Activated CD8-positive, alpha-beta T cell treated with anti-CD3 and anti-CD28 coated beads, Interleukin-2, amount 10 ng/mL, durations not matched to agents 7 days and 5 days (primary cell): ENCODE results near the gene PRRX1. TPM values are rescaled to one million over a fixed set of nuclear protein-coding genes. Genes with fewer than 3 reads are reported as not detected.

Experiments used
- ATAC-seq: fragments of 150-1000 bp; cut with Tn5 transposase; one replicate; pipeline ENCODE4 v1.10.0; 2021; ENCODE audit warnings: moderate library complexity
- CTCF ChIA-PET: fragments of 350-600 bp; sonication (Branson Sonifier 250); formaldehyde crosslinking; loops from one replicate; lab custom pipeline; 2021; ENCODE audit warnings: antibody characterized with exemption; lab: Charles Lee
- POLR2A ChIA-PET: fragments of 350-600 bp; sonication (Branson Sonifier 250); formaldehyde crosslinking; loops from one replicate; lab custom pipeline; 2021; ENCODE audit warnings: antibody characterized with exemption; lab: Charles Lee
- DNase-seq: peaks from one replicate; pipeline ENCODE4 v3.0.0-alpha.2; 2020
- H3K27ac Mint-ChIP-seq: one replicate; pipeline ENCODE4 v1.8.0; 2021; ENCODE audit warnings: mild to moderate bottlenecking, mixed read lengths
- H3K27me3 Mint-ChIP-seq: one replicate; pipeline ENCODE4 v1.8.0; 2021; ENCODE audit warnings: low read depth, mixed read lengths
- H3K36me3 Mint-ChIP-seq: one replicate; pipeline ENCODE4 v1.8.0; 2021; ENCODE audit warnings: low read depth, mixed read lengths
- H3K4me1 Mint-ChIP-seq: one replicate; pipeline ENCODE4 v1.8.0; 2021; ENCODE audit warnings: low read depth, mixed read lengths
- H3K4me3 Mint-ChIP-seq: one replicate; pipeline ENCODE4 v1.8.0; 2021; ENCODE audit warnings: mild to moderate bottlenecking, mixed read lengths
- H3K9me3 Mint-ChIP-seq: one replicate; pipeline ENCODE4 v1.8.0; 2022; ENCODE audit warnings: mixed read lengths; ENCODE audit not compliant: insufficient read depth
- total RNA-seq, 2 experiments: library from RNA; stranded (reverse); gene quantifications; one replicate each; pipeline ENCODE4 v1.2.3, GENCODE V29; 2021

PRRX1 gene
- total RNA-seq, 2 experiments from 2014 or later, result not detected

GRCh38 chr1:170711682-170712081 lies 47.8 kb downstream of the PRRX1 start:
- Mint-ChIP-seq H3K36me3 (no peaks in the 10 kb centered on the region), H3K27me3 (no peaks in the 10 kb centered on the region), H3K27ac (no peak overlapping the region), H3K4me1 (no peaks in the 10 kb centered on the region), H3K4me3 (no peak overlapping the region), H3K9me3 (no peaks in the 10 kb centered on the region)
- POLR2A ChIA-PET, result no interaction called here
- DNase-seq (no peak), ATAC-seq (no peak)
- CTCF ChIA-PET, result interaction anchor here (0.8 kb wide), 1 partner anchor 22 kb away, joined by 3 read pairs; no protein-coding TSS in a partner anchor

GRCh38 chr1:170714163-170714562 lies 50.2 kb downstream of the PRRX1 start:
- Mint-ChIP-seq H3K4me3 (no peak overlapping the region), H3K4me1 (no peaks in the 10 kb centered on the region), H3K36me3 (no peaks in the 10 kb centered on the region), H3K27ac (no peak overlapping the region), H3K27me3 (no peaks in the 10 kb centered on the region), H3K9me3 (no peaks in the 10 kb centered on the region)
- CTCF ChIA-PET, result no interaction called here
- POLR2A ChIA-PET, result no interaction called here
- DNase-seq, result no peak
- ATAC-seq, result no peak

GRCh38 chr1:170714938-170715337 lies 51.0 kb downstream of the PRRX1 start:
- Mint-ChIP-seq H3K9me3 (no peaks in the 10 kb centered on the region), H3K4me3 (no peak overlapping the region), H3K27ac (no peak overlapping the region), H3K4me1 (no peaks in the 10 kb centered on the region), H3K27me3 (no peaks in the 10 kb centered on the region), H3K36me3 (no peaks in the 10 kb centered on the region)
- DNase-seq (no peak), ATAC-seq (no peak)
- ChIA-PET POLR2A (no interaction called here), CTCF (no interaction called here)

- ChIA-PET CTCF (no interaction called here), POLR2A (no interaction called here)
- H3K27ac Mint-ChIP-seq, result no peak overlapping the region
- H3K9me3 Mint-ChIP-seq, result no peaks in the 10 kb centered on the region
- H3K36me3 Mint-ChIP-seq, result no peaks in the 10 kb centered on the region
- no peaks in the 10 kb centered on the region for H3K27me3 Mint-ChIP-seq
- no peak for DNase-seq
- no peak for ATAC-seq
- H3K4me1 Mint-ChIP-seq, result no peaks in the 10 kb centered on the region
- H3K4me3 Mint-ChIP-seq, result no peak overlapping the region
These were observed 53.0 kb downstream of the PRRX1 start for GRCh38 chr1:170716835-170717429.

- Mint-ChIP-seq H3K27me3 (no peaks in the 10 kb centered on the region), H3K4me3 (no peak overlapping the region), H3K9me3 (no peaks in the 10 kb centered on the region), H3K36me3 (no peaks in the 10 kb centered on the region), H3K27ac (no peak overlapping the region), H3K4me1 (no peaks in the 10 kb centered on the region)
- DNase-seq, result no peak
- ATAC-seq, result no peak
- CTCF ChIA-PET, result no interaction called here
- POLR2A ChIA-PET, result no interaction called here
These were observed 56.7 kb downstream of the PRRX1 start for GRCh38 chr1:170720661-170721060.

GRCh38 chr1:170721621-170722020 lies 57.7 kb downstream of the PRRX1 start:
- H3K36me3 Mint-ChIP-seq, result no peaks in the 10 kb centered on the region
- CTCF ChIA-PET, result no interaction called here
- DNase-seq (no peak), ATAC-seq (no peak)
- H3K4me3 Mint-ChIP-seq, result no peak overlapping the region
- no peaks in the 10 kb centered on the region for H3K4me1 Mint-ChIP-seq
- POLR2A ChIA-PET, result no interaction called here
- no peak overlapping the region for H3K27ac Mint-ChIP-seq
- H3K9me3 Mint-ChIP-seq, result no peaks in the 10 kb centered on the region
- H3K27me3 Mint-ChIP-seq, result no peaks in the 10 kb centered on the region

- no peak overlapping the region for H3K4me3 Mint-ChIP-seq
- ATAC-seq, result no peak
- no peaks in the 10 kb centered on the region for H3K4me1 Mint-ChIP-seq
- ChIA-PET CTCF (interaction anchor here (2.1 kb wide), 1 partner anchor 34 kb away, joined by 6 read pairs; no protein-coding TSS in a partner anchor), POLR2A (no interaction called here)
- no peaks in the 10 kb centered on the region for H3K27me3 Mint-ChIP-seq
- no peaks in the 10 kb centered on the region for H3K9me3 Mint-ChIP-seq
- DNase-seq, result no peak
- no peaks in the 10 kb centered on the region for H3K36me3 Mint-ChIP-seq
- no peak overlapping the region for H3K27ac Mint-ChIP-seq
These were observed 59.6 kb downstream of the PRRX1 start for GRCh38 chr1:170723518-170723917.

GRCh38 chr1:170725326-170725725 lies 61.4 kb downstream of the PRRX1 start:
- DNase-seq, result no peak
- H3K27me3 Mint-ChIP-seq, result no peaks in the 10 kb centered on the region
- ChIA-PET POLR2A (no interaction called here), CTCF (interaction anchor here (2.1 kb wide), 1 partner anchor 36 kb away, joined by 6 read pairs; no protein-coding TSS in a partner anchor)
- H3K4me1 Mint-ChIP-seq, result no peaks in the 10 kb centered on the region
- H3K27ac Mint-ChIP-seq, result no peak overlapping the region
- H3K4me3 Mint-ChIP-seq, result no peak overlapping the region
- no peak for ATAC-seq
- H3K36me3 Mint-ChIP-seq, result no peaks in the 10 kb centered on the region
- no peaks in the 10 kb centered on the region for H3K9me3 Mint-ChIP-seq

- Mint-ChIP-seq H3K9me3 (no peaks in the 10 kb centered on the region), H3K36me3 (no peaks in the 10 kb centered on the region)
- no peak for ATAC-seq
These were observed 64.0 kb downstream of the PRRX1 start for GRCh38 chr1:170727963-170728362.

GRCh38 chr1:170729225-170730002 lies 65.5 kb downstream of the PRRX1 start:
- Mint-ChIP-seq H3K27me3 (no peaks in the 10 kb centered on the region), H3K9me3 (no peaks in the 10 kb centered on the region), H3K4me1 (no peaks in the 10 kb centered on the region), H3K36me3 (no peaks in the 10 kb centered on the region), H3K27ac (no peak overlapping the region), H3K4me3 (no peak overlapping the region)
- ChIA-PET CTCF (interaction anchor here (0.7 kb wide), 1 partner anchor 783 kb away, joined by 3 read pairs; no protein-coding TSS in a partner anchor), POLR2A (no interaction called here)
- DNase-seq (no peak), ATAC-seq (no peak)

More at GRCh38 chr1:170727963-170728362, 64.0 kb downstream of the PRRX1 start:
- CTCF ChIA-PET, result no interaction called here
- no peak overlapping the region for H3K27ac Mint-ChIP-seq
- H3K4me1 Mint-ChIP-seq, result no peaks in the 10 kb centered on the region
- H3K27me3 Mint-ChIP-seq, result no peaks in the 10 kb centered on the region
- H3K4me3 Mint-ChIP-seq, result no peak overlapping the region
- POLR2A ChIA-PET, result no interaction called here
- DNase-seq, result no peak

GRCh38 chr1:170730014-170730413 lies 66.1 kb downstream of the PRRX1 start:
- no peak overlapping the region for H3K4me3 Mint-ChIP-seq
- no peaks in the 10 kb centered on the region for H3K9me3 Mint-ChIP-seq
- H3K27ac Mint-ChIP-seq, result no peak overlapping the region
- H3K4me1 Mint-ChIP-seq, result no peaks in the 10 kb centered on the region
- H3K27me3 Mint-ChIP-seq, result no peaks in the 10 kb centered on the region
- DNase-seq, result no peak
- ChIA-PET CTCF (no interaction called here), POLR2A (no interaction called here)
- no peak for ATAC-seq
- H3K36me3 Mint-ChIP-seq, result no peaks in the 10 kb centered on the region

GRCh38 chr1:170730438-170730837 lies 66.5 kb downstream of the PRRX1 start:
- H3K4me3 Mint-ChIP-seq, result no peak overlapping the region

More at GRCh38 chr1:170730438-170730837, 66.5 kb downstream of the PRRX1 start:
- ChIA-PET CTCF (no interaction called here), POLR2A (no interaction called here)
- H3K9me3 Mint-ChIP-seq, result no peaks in the 10 kb centered on the region
- H3K4me1 Mint-ChIP-seq, result no peaks in the 10 kb centered on the region
- DNase-seq, result no peak
- no peak for ATAC-seq
- H3K27me3 Mint-ChIP-seq, result no peaks in the 10 kb centered on the region
- H3K36me3 Mint-ChIP-seq, result no peaks in the 10 kb centered on the region
- no peak overlapping the region for H3K27ac Mint-ChIP-seq
